SK-N-SH treated with all-trans-retinoic acid at 6 μM for 48 hours (cell line): ENCODE results near the gene SMYD3.

Experiments used
- ARNTL ChIP-seq: fragments of 450-650 bp; formaldehyde crosslinking; IDR thresholded peaks from 2 replicates; pipeline ENCODE4 v1.5.0; 2020; ENCODE audit warnings: low read depth, mild to moderate bottlenecking, moderate library complexity, borderline replicate concordance
- CREB5 ChIP-seq: fragments of 250-450 bp; sonication (Bioruptor Pico); IDR thresholded peaks from 2 replicates; pipeline ENCODE4 v1.5.1; 2020; ENCODE audit warnings: low read depth, mild to moderate bottlenecking, moderate library complexity
- CSDC2 ChIP-seq: fragments of 250-450 bp; sonication (Bioruptor Pico); IDR thresholded peaks from 2 replicates; pipeline ENCODE4 v1.5.0; 2020; ENCODE audit warnings: mild to moderate bottlenecking, moderate library complexity
- ISL1 ChIP-seq: fragments of 250-450 bp; sonication (Bioruptor Pico); IDR thresholded peaks from 2 replicates; pipeline ENCODE4 v2.1.2; 2022; ENCODE audit warnings: mild to moderate bottlenecking, moderate library complexity
- PATZ1 ChIP-seq: fragments of 250-450 bp; sonication (Bioruptor Pico); IDR thresholded peaks from 2 replicates; pipeline ENCODE4 v1.8.0; 2020; ENCODE audit warnings: mild to moderate bottlenecking, moderate library complexity, borderline replicate concordance
- PPARA ChIP-seq: fragments of 250-450 bp; sonication (Bioruptor Pico); IDR thresholded peaks from 2 replicates; pipeline ENCODE4 v1.5.0; 2020; ENCODE audit warnings: mild to moderate bottlenecking, borderline replicate concordance
- ZFP30 ChIP-seq: fragments of 450-650 bp; formaldehyde crosslinking; IDR thresholded peaks from 2 replicates; pipeline ENCODE4 v1.5.0; 2022; ENCODE audit warnings: mild to moderate bottlenecking, moderate library complexity
- ZNF565 ChIP-seq: fragments of 450-650 bp; formaldehyde crosslinking; conservative IDR thresholded peaks from 2 replicates; pipeline ENCODE4 v1.5.0; 2020; ENCODE audit warnings: low read depth, mild to moderate bottlenecking, moderate library complexity

GRCh38 chr1:246516126-246516525 is 9.0 kb upstream of the SMYD3 start:
- TF ChIP-seq CSDC2 (no peak), ZNF565 (CRISPR knock-in tag) (no peak), PATZ1 (no peak), ARNTL (no peak), CREB5 (no peak), ISL1 (CRISPR knock-in tag) (no peak), ZFP30 (CRISPR knock-in tag) (no peak), PPARA (CRISPR knock-in tag) (no peak)
